ENCODE measurements around the gene PTPRE. TPM values are rescaled to one million over a fixed set of nuclear protein-coding genes. Genes with fewer than 3 reads are reported as not detected.

The PTPRE gene
- total and polyA plus RNA-seq, 9 donors = 2.1 to 15.5 (median 6.9) TPM

DNA sequence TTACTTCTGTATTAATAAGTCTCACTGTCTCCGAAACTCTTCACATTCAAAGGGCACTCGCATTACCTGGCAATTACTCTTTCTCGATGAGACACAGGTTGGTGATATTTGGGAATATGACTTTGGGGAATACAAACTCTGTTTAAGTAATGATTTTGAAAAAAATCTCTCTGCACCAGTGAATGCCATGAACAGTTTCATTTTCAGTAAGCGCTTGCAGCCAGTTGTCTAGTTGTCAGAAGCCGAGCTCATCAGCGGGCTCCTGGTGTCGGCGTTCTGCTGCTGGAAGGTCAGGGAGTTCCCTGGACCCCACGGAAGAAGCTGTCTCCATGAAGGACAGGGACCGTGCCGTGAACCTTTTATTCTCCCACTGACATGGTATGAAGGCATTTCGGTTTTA, 57.7 kb downstream of the PTPRE start:
- DNase-seq = no peak
- WGBS, 3 donors = 28 to 35% (median 32%) methylated on average over 12 of the region's 12 CpGs
- Histone ChIP-seq H3K27ac (no peak overlapping the region), H3K4me1 (ENCODE audit: insufficient read depth) (no peaks in the 10 kb centered on the region), H3K4me3 (no peak overlapping the region), H3K9me3 (no peaks in the 10 kb centered on the region), H3K36me3 (no peaks in the 10 kb centered on the region), H3K27me3 (no peaks in the 10 kb centered on the region)
- intact Hi-C loops (cut with DNase I) = no loop called here
- no peak for TF ChIP-seq EP300 (IDR thresholded peaks at IDR 0.05)
- TF ChIP-seq POLR2A (IDR thresholded peaks at IDR 0.05) = no peak
- TF ChIP-seq, protein P1, sequence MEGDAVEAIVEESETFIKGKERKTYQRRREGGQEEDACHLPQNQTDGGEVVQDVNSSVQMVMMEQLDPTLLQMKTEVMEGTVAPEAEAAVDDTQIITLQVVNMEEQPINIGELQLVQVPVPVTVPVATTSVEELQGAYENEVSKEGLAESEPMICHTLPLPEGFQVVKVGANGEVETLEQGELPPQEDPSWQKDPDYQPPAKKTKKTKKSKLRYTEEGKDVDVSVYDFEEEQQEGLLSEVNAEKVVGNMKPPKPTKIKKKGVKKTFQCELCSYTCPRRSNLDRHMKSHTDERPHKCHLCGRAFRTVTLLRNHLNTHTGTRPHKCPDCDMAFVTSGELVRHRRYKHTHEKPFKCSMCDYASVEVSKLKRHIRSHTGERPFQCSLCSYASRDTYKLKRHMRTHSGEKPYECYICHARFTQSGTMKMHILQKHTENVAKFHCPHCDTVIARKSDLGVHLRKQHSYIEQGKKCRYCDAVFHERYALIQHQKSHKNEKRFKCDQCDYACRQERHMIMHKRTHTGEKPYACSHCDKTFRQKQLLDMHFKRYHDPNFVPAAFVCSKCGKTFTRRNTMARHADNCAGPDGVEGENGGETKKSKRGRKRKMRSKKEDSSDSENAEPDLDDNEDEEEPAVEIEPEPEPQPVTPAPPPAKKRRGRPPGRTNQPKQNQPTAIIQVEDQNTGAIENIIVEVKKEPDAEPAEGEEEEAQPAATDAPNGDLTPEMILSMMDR (IDR thresholded peaks at IDR 0.05) = no peak

DNA sequence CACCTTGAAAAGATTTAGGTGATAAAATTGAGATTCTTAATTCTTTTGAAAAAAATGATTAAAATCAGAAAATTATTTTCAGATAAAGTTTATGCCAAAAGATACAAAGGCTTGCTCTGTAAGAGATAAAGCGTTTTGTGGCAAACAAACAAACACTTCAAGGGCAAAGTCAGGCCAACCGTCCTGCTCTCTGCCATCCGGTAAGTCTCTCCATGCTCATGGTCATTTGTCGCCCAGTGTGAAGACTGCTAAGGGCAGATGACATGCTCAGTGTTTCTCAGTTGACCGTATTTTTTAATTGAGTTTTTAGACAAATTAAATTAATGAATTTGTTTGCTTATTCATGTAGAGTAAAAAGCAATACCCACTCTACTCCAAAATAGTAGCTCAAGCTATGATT, 60.0 kb downstream of the PTPRE start:
- Histone ChIP-seq H3K27me3 (no peaks in the 10 kb centered on the region), H3K9me3 (no peaks in the 10 kb centered on the region), H3K4me1 (ENCODE audit: insufficient read depth) (no peaks in the 10 kb centered on the region), H3K36me3 (no peaks in the 10 kb centered on the region), H3K27ac (no peak overlapping the region), H3K4me3 (no peak overlapping the region)
- 91 to 95% (median 92%) methylated on average over 5 of the region's 5 CpGs for WGBS, 3 donors
- DNase-seq = no peak
- intact Hi-C loops (cut with DNase I) = no loop called here
- no peak for TF ChIP-seq EP300 (IDR thresholded peaks at IDR 0.05)
- TF ChIP-seq, protein P1 (IDR thresholded peaks at IDR 0.05) = no peak
- no peak for TF ChIP-seq POLR2A (IDR thresholded peaks at IDR 0.05)

DNA sequence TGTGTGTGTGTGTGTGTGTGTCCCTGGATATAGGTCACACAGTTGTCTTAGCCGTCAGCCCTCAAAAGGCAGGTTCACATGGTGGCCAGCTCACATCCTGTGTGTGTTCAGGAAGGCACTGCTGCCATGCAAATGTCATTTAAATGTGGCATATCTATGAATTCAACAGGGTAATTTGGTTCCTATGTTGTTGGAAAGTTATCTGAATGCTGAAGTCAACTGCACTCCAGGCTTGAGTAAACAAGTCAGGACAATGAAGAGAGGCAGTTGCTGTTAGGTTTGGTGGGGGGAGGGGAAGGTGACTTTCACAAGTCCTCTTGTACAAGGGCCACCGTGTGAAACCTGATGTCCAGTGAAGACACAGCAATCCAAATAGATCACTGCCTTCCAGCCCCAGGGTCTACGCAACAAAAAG, 61.1 kb downstream of the PTPRE start:
- no peaks in the 10 kb centered on the region for H3K4me1 ChIP-seq (ENCODE audit: insufficient read depth)
- H3K9me3 ChIP-seq = no peaks in the 10 kb centered on the region
- no peak overlapping the region for H3K27ac ChIP-seq
- no peaks in the 10 kb centered on the region for H3K36me3 ChIP-seq
- DNase-seq = no peak
- H3K4me3 ChIP-seq = no peak overlapping the region
- H3K27me3 ChIP-seq = no peaks in the 10 kb centered on the region
- WGBS, 3 donors = 78 to 91% (median 80%) methylated on average over 3 of the region's 3 CpGs
- intact Hi-C loops (cut with DNase I) = no loop called here
- TF ChIP-seq POLR2A (IDR thresholded peaks at IDR 0.05) = no peak
- TF ChIP-seq EP300 (IDR thresholded peaks at IDR 0.05) = no peak
- TF ChIP-seq, protein P1 (IDR thresholded peaks at IDR 0.05) = no peak

DNA sequence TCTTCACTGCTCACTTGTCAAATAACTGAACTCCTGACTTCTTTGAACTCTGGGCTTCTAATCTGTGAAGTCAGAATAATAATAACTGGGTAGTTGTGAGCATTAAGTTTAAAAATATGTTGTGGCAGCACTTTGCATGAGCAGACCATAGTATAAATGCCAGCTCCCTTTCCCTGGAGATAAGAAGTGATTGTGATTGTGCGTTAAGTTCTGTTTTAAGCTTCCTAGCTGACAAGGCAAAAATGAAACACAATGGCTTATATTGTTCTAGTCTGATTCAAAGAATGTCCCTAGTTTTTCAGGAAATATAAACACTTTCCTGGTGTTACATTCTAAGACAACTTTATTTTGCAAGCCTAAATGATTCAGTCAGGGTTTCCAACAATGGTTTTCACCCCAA, 61.8 kb downstream of the PTPRE start:
- intact Hi-C loops (cut with DNase I) = no loop called here
- 43 to 60% (median 57%) methylated on average over 1 of the region's 1 CpG for WGBS, 3 donors
- no peaks in the 10 kb centered on the region for H3K36me3 ChIP-seq
- no peak for TF ChIP-seq EP300 (IDR thresholded peaks at IDR 0.05)
- TF ChIP-seq, protein P1 (IDR thresholded peaks at IDR 0.05) = no peak
- TF ChIP-seq POLR2A (IDR thresholded peaks at IDR 0.05) = no peak
- no peak overlapping the region for H3K4me3 ChIP-seq
- no peaks in the 10 kb centered on the region for H3K9me3 ChIP-seq
- DNase-seq = no peak
- H3K27ac ChIP-seq = no peak overlapping the region
- peaks cover 1% of the 10 kb centered on the region for H3K4me1 ChIP-seq (ENCODE audit: insufficient read depth)
- no peaks in the 10 kb centered on the region for H3K27me3 ChIP-seq
